MM.1S (cell line): ENCODE results near the gene STK17A.

Source experiments
- DNase-seq: peaks from one replicate; pipeline ENCODE4 v3.0.0-alpha.2; 2015
- H2AFZ ChIP-seq: fragments of 300-600 bp; sonication (generic); 2 replicates; pipeline ENCODE4 v1.6.0; 2016; ENCODE audit warnings: antibody characterized with exemption, low read length
- H3F3A ChIP-seq: fragments of 300-600 bp; sonication (generic); 2 replicates; pipeline ENCODE4 v1.6.1; 2016; ENCODE audit warnings: mild to moderate bottlenecking, antibody characterized with exemption, low read length, moderate library complexity, mixed read lengths; ENCODE audit not compliant: insufficient read depth
- H3K27ac ChIP-seq: fragments of 300-600 bp; sonication (generic); 2 replicates; pipeline ENCODE4 v1.5.1; 2016; ENCODE audit warnings: mild to moderate bottlenecking, low read length
- H3K27me3 ChIP-seq: fragments of 300-600 bp; sonication (generic); replicated peaks from 2 replicates; pipeline ENCODE4 v1.6.0; 2016; ENCODE audit warnings: low read length; ENCODE audit not compliant: insufficient read depth
- H3K36me3 ChIP-seq: fragments of 300-600 bp; sonication (generic); replicated peaks from 2 replicates; pipeline ENCODE4 v1.6.1; 2016; ENCODE audit warnings: mild to moderate bottlenecking, low read length, mixed read lengths; ENCODE audit not compliant: insufficient read depth
- H3K4me1 ChIP-seq: fragments of 300-600 bp; sonication (generic); 2 replicates; pipeline ENCODE4 v1.6.1; 2016; ENCODE audit warnings: low read length, mixed read lengths
- H3K4me2 ChIP-seq: fragments of 300-600 bp; sonication (generic); 2 replicates; pipeline ENCODE4 v1.6.0; 2016; ENCODE audit warnings: low read depth, low read length
- H3K4me3 ChIP-seq: fragments of 300-600 bp; sonication (generic); 2 replicates; pipeline ENCODE4 v1.5.1; 2016; ENCODE audit warnings: low read length, mixed read lengths
- H3K79me2 ChIP-seq: fragments of 300-600 bp; sonication (generic); 2 replicates; pipeline ENCODE4 v1.6.1; 2016; ENCODE audit warnings: mixed run types, low read length, mixed read lengths
- H3K9ac ChIP-seq: fragments of 300-600 bp; sonication (generic); 2 replicates; pipeline ENCODE4 v1.6.1; 2016; ENCODE audit warnings: low read length, mixed read lengths
- H3K9me2 ChIP-seq: fragments of 300-600 bp; sonication (generic); replicated peaks from 2 replicates; pipeline ENCODE4 v1.6.1; 2016; ENCODE audit warnings: mild to moderate bottlenecking, low read length, mixed read lengths; ENCODE audit not compliant: insufficient read depth
- H3K9me3 ChIP-seq: fragments of 300-600 bp; sonication (generic); replicated peaks from 2 replicates; pipeline ENCODE4 v1.6.1; 2016; ENCODE audit warnings: mild to moderate bottlenecking, low read length, mixed read lengths; ENCODE audit not compliant: insufficient read depth
- H4K20me1 ChIP-seq: fragments of 300-600 bp; sonication (generic); 2 replicates; pipeline ENCODE4 v1.6.1; 2016; ENCODE audit warnings: mild to moderate bottlenecking, low read length, moderate library complexity, mixed read lengths; ENCODE audit not compliant: insufficient read depth
- CTCF ChIP-seq: fragments of 300-600 bp; sonication (generic); IDR thresholded peaks from 2 replicates; pipeline ENCODE4 v1.5.1; 2016; ENCODE audit warnings: antibody characterized with exemption, low read length, mixed read lengths
- EZH2 ChIP-seq: fragments of 300-600 bp; sonication (generic); optimal IDR thresholded peaks from 2 replicates; pipeline ENCODE3; 2017; ENCODE audit warnings: low read depth, mild to moderate bottlenecking, antibody characterized with exemption, low read length, mixed read lengths
- EZH2phosphoT487 ChIP-seq: fragments of 300-600 bp; sonication (generic); IDR thresholded peaks from 2 replicates; pipeline ENCODE4 v1.6.1; 2018; ENCODE audit warnings: antibody characterized with exemption, low read length

Gene STK17A

GRCh38 chr7:43559946-43560335, 23.0 kb upstream of the STK17A start:
- Histone ChIP-seq H3K4me3 (no peak overlapping the region), H3K27me3 (no peaks in the 10 kb centered on the region), H3K4me2 (no peak overlapping the region), H3K9me2 (no peaks in the 10 kb centered on the region), H3F3A (no peaks in the 10 kb centered on the region), H3K4me1 (no peaks in the 10 kb centered on the region), H3K27ac (no peak overlapping the region), H4K20me1 (no peaks in the 10 kb centered on the region), H3K79me2 (no peaks in the 10 kb centered on the region), H3K36me3 (no peaks in the 10 kb centered on the region), H2AFZ (no peak overlapping the region), H3K9me3 (no peaks in the 10 kb centered on the region), H3K9ac (no peak overlapping the region)
- TF ChIP-seq CTCF: no peak
- no peak for TF ChIP-seq EZH2phosphoT487
- TF ChIP-seq EZH2: no peak
- no peak for DNase-seq

- Histone ChIP-seq H3K4me3 (no peak overlapping the region), H3K36me3 (no peaks in the 10 kb centered on the region), H2AFZ (no peak overlapping the region), H3K4me1 (no peaks in the 10 kb centered on the region), H3K27me3 (no peaks in the 10 kb centered on the region), H3F3A (no peaks in the 10 kb centered on the region), H3K27ac (no peak overlapping the region), H3K4me2 (no peak overlapping the region), H3K9ac (no peak overlapping the region), H3K9me3 (no peaks in the 10 kb centered on the region), H3K9me2 (no peaks in the 10 kb centered on the region), H4K20me1 (no peaks in the 10 kb centered on the region), H3K79me2 (no peaks in the 10 kb centered on the region)
- DNase-seq: no peak
- TF ChIP-seq EZH2phosphoT487 (no peak), CTCF (no peak), EZH2 (no peak)
These were observed 22.1 kb upstream of the STK17A start for GRCh38 chr7:43560742-43561330.

- Histone ChIP-seq H3K4me3 (no peak overlapping the region), H3K27ac (no peak overlapping the region), H3K27me3 (no peaks in the 10 kb centered on the region), H4K20me1 (no peaks in the 10 kb centered on the region), H2AFZ (no peak overlapping the region), H3K79me2 (no peaks in the 10 kb centered on the region), H3K9ac (no peak overlapping the region), H3K4me1 (no peaks in the 10 kb centered on the region), H3K36me3 (no peaks in the 10 kb centered on the region), H3K9me3 (no peaks in the 10 kb centered on the region), H3F3A (no peaks in the 10 kb centered on the region), H3K9me2 (no peaks in the 10 kb centered on the region), H3K4me2 (no peak overlapping the region)
- no peak for DNase-seq
- TF ChIP-seq CTCF: no peak
These were observed 20.5 kb upstream of the STK17A start for GRCh38 chr7:43562383-43562782.
